K562 (cell line): ENCODE data around the gene AZGP1. TPM values are rescaled to one million over a fixed set of nuclear protein-coding genes. Genes with fewer than 3 reads are reported as not detected.
A peak's percentile ranks its signal among the peaks of the same experiment; 100 is the strongest.

ENCODE experiments used
- ARNT ChIP-seq, 2 experiments: fragments of 450-650 bp; IDR thresholded peaks; 2 replicates each; pipeline ENCODE4 v1.6.1; 2016; ENCODE audit warnings: mild to moderate bottlenecking in 1 of 2
- BDP1 ChIP-seq: IDR thresholded peaks from 3 replicates; pipeline ENCODE4 v1.6.1; 2011; ENCODE audit not compliant: insufficient read length, insufficient read depth
- CBX3 ChIP-seq, 2 experiments: IDR thresholded peaks; 1 replicate in 1 of 2; 2 replicates in 1 of 2; pipeline ENCODE4 v1.6.1; 2012; ENCODE audit warnings: inconsistent platforms in 2 of 2, low read length in 2 of 2, borderline replicate concordance in 1 of 2, control low read depth in 1 of 2
- CREB3 ChIP-seq: fragments of 450-650 bp; conservative IDR thresholded peaks from 2 replicates; pipeline ENCODE4 v1.6.1; 2016; ENCODE audit warnings: missing genetic modification characterization, low read depth, mild to moderate bottlenecking, missing compliant biosample characterization, moderate library complexity
- FOSL1 ChIP-seq: fragments of 200-800 bp; sonication (Bioruptor generic); conservative IDR thresholded peaks from 2 replicates; pipeline ENCODE4 v1.6.1; 2016; ENCODE audit warnings: missing genetic modification characterization, missing compliant biosample characterization
- KHSRP ChIP-seq: fragments of 450-650 bp; IDR thresholded peaks from 2 replicates; pipeline ENCODE4 v1.6.1; 2017
- RB1 ChIP-seq: fragments of 450-650 bp; IDR thresholded peaks from 2 replicates; pipeline ENCODE4 v1.6.1; 2017; ENCODE audit warnings: low read depth, mild to moderate bottlenecking
- SMAD4 ChIP-seq: fragments of 250-450 bp; sonication (Bioruptor Pico); conservative IDR thresholded peaks from 2 replicates; pipeline ENCODE4 v1.8.0; 2021; ENCODE audit warnings: inconsistent platforms, mild to moderate bottlenecking, moderate library complexity
- SMARCE1 ChIP-seq: fragments of 450-650 bp; IDR thresholded peaks from 2 replicates; pipeline ENCODE4 v1.7.1; 2016; ENCODE audit warnings: mild to moderate bottlenecking
- ZNF165 ChIP-seq: fragments of 250-450 bp; sonication (Bioruptor Pico); IDR thresholded peaks from 2 replicates; pipeline ENCODE4 v1.4.0; 2020; ENCODE audit warnings: borderline replicate concordance
- ZNF518B ChIP-seq: fragments of 250-450 bp; sonication (Bioruptor Pico); IDR thresholded peaks from 2 replicates; pipeline ENCODE4 v1.5.0; 2021; ENCODE audit warnings: mild to moderate bottlenecking, moderate library complexity
- polyA plus RNA-seq, 8 experiments: library from polyadenylated mRNA; depleted of rRNA in 4 of 8; stranded (reverse) in 5 of 8; unstranded in 3 of 8; fragments of >200 nt; fragmentation: Nextera tagmentation in 2 of 8; fragmentation: Illumina TruSeq in 1 of 8; extraction: Ambion mirVana in 2 of 8; extraction: Trizol in 1 of 8; gene quantifications; 2 replicates each; pipeline versions ENCODE4 v1.2.1 to v1.2.3, GENCODE V29; 2011 to 2014; ENCODE audit warnings: inconsistent platforms in 1 of 8, missing spikeins in 1 of 8
- total RNA-seq, 7 experiments: library from RNA; depleted of rRNA in 6 of 7; stranded (reverse); fragments of >200 nt in 6 of 7; fragmentation: Illumina TruSeq in 2 of 7; extraction: Trizol in 2 of 7; gene quantifications; 2 replicates each; pipeline versions ENCODE4 v1.2.1 to v1.2.3, GENCODE V29; 2011 to 2021; ENCODE audit warnings: low replicate concordance in 1 of 7

The AZGP1 gene
- total and polyA plus RNA-seq, 9 of the 15 experiments (the other 6 are each of a cell fraction or from before 2014, with no cell fraction given), result 0.18 to 0.53 TPM; not detected in 7

GRCh38 chr7:99919814-99920112 is 56.1 kb downstream of the AZGP1 start (continued):
- TF ChIP-seq CBX3 (IDR thresholded peaks at IDR 0.05; ENCODE audit: borderline replicate concordance in 1 of 2, low read length in 2 of 2) (peak in 1 of 2 experiments; percentile 3; a peak in 1 of 3 replicates), SMARCE1 (peak; percentile 19; the same call in 1 of the 2 replicates), BDP1 (no peak), ZNF165 (CRISPR knock-in tag) (0 out of 2 replicates have a peak, but pooled peaks have one; percentile 1), RB1 (0 out of 2 replicates have a peak, but pooled peaks have one; percentile 1), SMAD4 (0 out of 2 replicates have a peak, but pooled peaks have one; percentile 4), KHSRP (no peak), ZNF518B (CRISPR knock-in tag) (0 out of 2 replicates have a peak, but pooled peaks have one; percentile 16), CREB3 (tag) (no peak), FOSL1 (tag) (peak; percentile 19; the same call in 1 of the 2 replicates), ARNT (IDR thresholded peaks at IDR 0.05) (0 out of 4 replicates have a peak, but pooled peaks of 1 of the 2 experiments have one; percentile 49)
